Mesendoderm (in vitro differentiated cells): ENCODE measurements around the gene SUGT1.
"Not testable (repeated sequence)": the region's sequence is repeated elsewhere in the genome, so short reads cannot be mapped to it uniquely, and the experiment has no call there.

Source experiments
- DNase-seq: peaks from one replicate; pipeline ENCODE4 v3.0.0; 2013
- H2AK5ac ChIP-seq: 2 replicates; pipeline ENCODE4 v1.6.1; 2013; ENCODE audit warnings: low read length, inconsistent platforms
- H2BK120ac ChIP-seq: 2 replicates; pipeline ENCODE4 v1.6.1; 2013; ENCODE audit warnings: low read depth, mild to moderate bottlenecking, low read length, moderate library complexity, mixed read lengths
- H2BK15ac ChIP-seq: replicated peaks from 2 replicates; pipeline ENCODE4 v1.6.1; 2013; ENCODE audit warnings: low read depth, mild to moderate bottlenecking, moderate library complexity
- H2BK5ac ChIP-seq: 2 replicates; pipeline ENCODE4 v1.6.1; 2013; ENCODE audit warnings: low read length, inconsistent platforms
- H3K18ac ChIP-seq: 2 replicates; pipeline ENCODE4 v1.6.1; 2013; ENCODE audit warnings: mild to moderate bottlenecking, low read length, mixed read lengths
- H3K23ac ChIP-seq: one replicate; pipeline ENCODE4 v1.6.1; 2013; ENCODE audit warnings: low read length
- H3K27ac ChIP-seq: 2 replicates; pipeline ENCODE4 v1.5.1; 2013; ENCODE audit warnings: low read depth, mild to moderate bottlenecking, inconsistent platforms, low read length, moderate library complexity
- H3K27me3 ChIP-seq: 2 replicates; pipeline ENCODE4 v1.6.1; 2013; ENCODE audit warnings: low read length, control low read depth, mild to moderate bottlenecking, inconsistent platforms; ENCODE audit not compliant: insufficient read depth, poor library complexity
- H3K36me3 ChIP-seq: 2 replicates; pipeline ENCODE4 v1.6.1; 2013; ENCODE audit warnings: low read length, inconsistent platforms; ENCODE audit not compliant: control insufficient read depth, insufficient read depth
- H3K4ac ChIP-seq: one replicate; pipeline ENCODE4 v1.6.1; 2013; ENCODE audit warnings: low read depth, mild to moderate bottlenecking, low read length, moderate library complexity
- H3K4me1 ChIP-seq: 2 replicates; pipeline ENCODE4 v1.6.1; 2013; ENCODE audit warnings: low read depth, low read length, inconsistent platforms; ENCODE audit not compliant: control insufficient read depth
- H3K4me2 ChIP-seq: 2 replicates; pipeline ENCODE4 v1.6.1; 2013; ENCODE audit warnings: low read length
- H3K4me3 ChIP-seq: 2 replicates; pipeline ENCODE4 v1.5.1; 2013; ENCODE audit warnings: mild to moderate bottlenecking, low read length
- H3K56ac ChIP-seq: one replicate; pipeline ENCODE4 v1.6.1; 2013; ENCODE audit warnings: low read length
- H3K79me1 ChIP-seq: 2 replicates; pipeline ENCODE4 v1.6.1; 2013; ENCODE audit warnings: low read length, inconsistent platforms
- H3K79me2 ChIP-seq: 2 replicates; pipeline ENCODE4 v1.6.1; 2013; ENCODE audit warnings: mild to moderate bottlenecking, low read length; ENCODE audit not compliant: control insufficient read depth, insufficient read depth
- H3K9ac ChIP-seq: 2 replicates; pipeline ENCODE4 v1.6.1; 2013; ENCODE audit warnings: low read length, inconsistent platforms
- H4K5ac ChIP-seq: one replicate; pipeline ENCODE4 v1.6.1; 2013; ENCODE audit warnings: low read length
- H4K8ac ChIP-seq: one replicate; pipeline ENCODE4 v1.6.1; 2013; ENCODE audit warnings: low read depth, mild to moderate bottlenecking, control low read depth, low read length, moderate library complexity
- WGBS: extraction: QIAGEN DNeasy Blood & Tissue Kit; methylation state at CpG from one replicate; pipeline ENCODE4 v1.1.7; 2013; ENCODE audit warnings: low lambda C conversion rate, missing lambda C conversion rate; ENCODE audit not compliant: insufficient coverage; ENCODE audit errors: extremely low coverage; 5-methylcytosine and 5-hydroxymethylcytosine counted together

SUGT1 gene

DNA sequence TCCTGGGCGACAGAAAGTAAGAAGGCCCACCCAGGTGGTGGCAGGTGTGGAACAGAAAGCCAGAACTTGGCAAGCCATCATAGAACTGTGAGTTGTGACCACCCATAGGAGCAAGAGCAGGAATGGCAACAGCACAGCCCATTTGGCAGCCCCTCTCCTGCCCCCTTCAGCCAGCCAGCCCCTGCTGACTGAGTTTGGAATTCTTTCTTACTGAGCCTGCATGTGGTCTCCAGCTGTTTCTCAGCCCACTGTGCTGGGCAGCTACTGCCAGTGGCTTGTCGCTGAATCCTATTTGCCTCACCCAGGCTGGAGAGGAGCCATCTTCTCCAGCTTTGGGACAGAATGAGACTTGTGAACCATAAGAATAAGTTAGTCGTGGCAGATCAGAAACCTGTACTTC, 58.6 kb downstream of the SUGT1 start:
- H3K27me3 ChIP-seq, result no peaks in the 10 kb centered on the region
- H2BK5ac ChIP-seq, result no peak overlapping the region
- no peak overlapping the region for H2BK15ac ChIP-seq
- no peaks in the 10 kb centered on the region for H3K79me1 ChIP-seq
- no peak overlapping the region for H2AK5ac ChIP-seq
- H3K9ac ChIP-seq, result no peak overlapping the region
- H4K8ac ChIP-seq, result no peak overlapping the region
- peak; percentile 55 for DNase-seq
- H3K4me2 ChIP-seq, result no peak overlapping the region
- H3K4me3 ChIP-seq, result no peak overlapping the region
- H3K18ac ChIP-seq, result no peak overlapping the region
- no peak overlapping the region for H3K23ac ChIP-seq
- WGBS, result no CpG with 5 or more reads among the region's 3 CpGs
- no peak overlapping the region for H2BK120ac ChIP-seq
- H3K4ac ChIP-seq, result no peak overlapping the region
- H3K56ac ChIP-seq, result no peak overlapping the region
- no peak overlapping the region for H4K5ac ChIP-seq
- no peaks in the 10 kb centered on the region for H3K36me3 ChIP-seq
- no peaks in the 10 kb centered on the region for H3K4me1 ChIP-seq
- H3K79me2 ChIP-seq, result no peaks in the 10 kb centered on the region
- H3K27ac ChIP-seq, result no peak overlapping the region

DNA sequence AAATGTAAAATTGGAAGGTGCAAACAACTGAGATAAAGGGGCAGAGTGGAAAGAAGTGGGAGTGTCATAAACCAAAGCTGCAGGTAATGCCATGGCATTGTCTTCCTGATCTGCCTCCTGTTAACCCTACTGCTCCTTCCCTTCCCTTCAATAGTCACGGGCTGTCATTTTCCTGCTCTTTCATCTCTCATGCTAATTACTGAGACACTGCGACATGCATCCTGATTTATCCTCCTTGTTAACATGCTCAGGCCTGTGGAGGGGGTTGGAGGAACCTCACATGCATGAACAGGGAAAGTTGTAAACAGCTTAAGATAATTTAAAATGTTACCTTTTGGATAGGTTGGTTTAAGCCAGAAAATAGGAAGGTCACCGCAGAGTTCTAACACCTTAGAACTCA, 59.7 kb downstream of the SUGT1 start:
- no peaks in the 10 kb centered on the region for H3K27me3 ChIP-seq
- DNase-seq, result no peak
- H3K4me1 ChIP-seq, result no peaks in the 10 kb centered on the region
- no peak overlapping the region for H2BK15ac ChIP-seq
- no peak overlapping the region for H3K9ac ChIP-seq
- H3K36me3 ChIP-seq, result no peaks in the 10 kb centered on the region
- no peak overlapping the region for H2BK120ac ChIP-seq
- H3K79me1 ChIP-seq, result no peaks in the 10 kb centered on the region
- H2BK5ac ChIP-seq, result no peak overlapping the region
- H3K4me3 ChIP-seq, result no peak overlapping the region
- no peak overlapping the region for H4K5ac ChIP-seq
- no peak overlapping the region for H3K18ac ChIP-seq
- H3K4me2 ChIP-seq, result no peak overlapping the region
- no peak overlapping the region for H4K8ac ChIP-seq
- WGBS, result no CpG with 5 or more reads among the region's 3 CpGs
- H3K4ac ChIP-seq, result no peak overlapping the region
- no peak overlapping the region for H3K56ac ChIP-seq
- H3K79me2 ChIP-seq, result no peaks in the 10 kb centered on the region
- no peak overlapping the region for H3K23ac ChIP-seq
- H2AK5ac ChIP-seq, result no peak overlapping the region
- no peak overlapping the region for H3K27ac ChIP-seq

DNA sequence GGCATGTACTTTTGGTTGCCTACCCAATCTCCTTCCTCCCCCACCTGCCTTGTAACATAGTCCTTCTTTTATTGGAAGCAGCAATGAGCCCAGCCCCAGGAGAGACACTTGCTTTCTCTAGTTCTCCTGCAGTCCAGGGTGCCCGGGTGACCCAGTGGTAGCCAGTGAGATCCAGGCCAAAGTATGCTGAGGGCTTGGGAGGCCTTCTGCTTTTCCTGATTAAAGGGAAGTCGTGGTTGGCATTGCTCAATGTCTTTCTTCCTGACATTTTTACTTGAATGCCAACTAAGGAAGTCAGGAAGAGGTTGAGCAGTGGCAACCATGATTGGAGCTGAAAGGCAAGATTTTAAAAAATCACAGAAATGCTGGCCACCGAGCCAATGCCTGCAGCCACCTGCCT, 61.3 kb downstream of the SUGT1 start:
- H3K36me3 ChIP-seq, result no peaks in the 10 kb centered on the region
- no peak overlapping the region for H3K27ac ChIP-seq
- no peak overlapping the region for H3K23ac ChIP-seq
- H3K4me3 ChIP-seq, result no peak overlapping the region
- H2BK5ac ChIP-seq, result no peak overlapping the region
- H3K79me1 ChIP-seq, result no peaks in the 10 kb centered on the region
- H2BK15ac ChIP-seq, result no peak overlapping the region
- no peak overlapping the region for H2AK5ac ChIP-seq
- no peak overlapping the region for H3K18ac ChIP-seq
- no peak overlapping the region for H4K8ac ChIP-seq
- no peaks in the 10 kb centered on the region for H3K27me3 ChIP-seq
- DNase-seq, result no peak
- no peak overlapping the region for H3K9ac ChIP-seq
- no peaks in the 10 kb centered on the region for H3K79me2 ChIP-seq
- no peak overlapping the region for H3K4me2 ChIP-seq
- no peak overlapping the region for H4K5ac ChIP-seq
- no peak overlapping the region for H3K4ac ChIP-seq
- no peak overlapping the region for H2BK120ac ChIP-seq
- no peaks in the 10 kb centered on the region for H3K4me1 ChIP-seq
- H3K56ac ChIP-seq, result no peak overlapping the region
- no CpG with 5 or more reads among the region's 3 CpGs for WGBS

DNA sequence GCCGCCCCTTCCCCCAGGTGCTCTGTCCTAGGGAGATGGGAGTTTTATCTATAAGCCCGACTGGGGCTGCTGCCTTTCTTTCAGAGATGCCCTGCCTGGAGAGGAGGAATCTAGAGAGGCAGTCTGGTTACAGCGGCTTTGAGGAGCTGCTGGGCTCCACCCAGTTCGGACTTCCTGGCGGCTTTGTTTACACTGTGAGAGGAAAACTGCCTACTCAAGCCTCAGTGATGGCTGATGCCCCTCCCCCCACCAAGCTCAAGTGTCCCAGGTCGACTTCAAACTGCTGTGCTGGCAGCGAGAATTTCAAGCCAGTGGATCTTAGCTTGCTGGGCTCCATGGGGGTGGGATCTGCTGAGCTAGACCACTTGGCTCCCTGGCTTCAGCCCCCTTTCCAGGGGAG, 68.3 kb downstream of the SUGT1 start:
- not testable (repeated sequence) for H3K79me1 ChIP-seq, H2BK15ac ChIP-seq, H3K4ac ChIP-seq, H3K23ac ChIP-seq, H2AK5ac ChIP-seq, H3K4me3 ChIP-seq, H3K79me2 ChIP-seq, H2BK120ac ChIP-seq, H2BK5ac ChIP-seq, H3K9ac ChIP-seq, H3K4me2 ChIP-seq, H3K27ac ChIP-seq, H4K8ac ChIP-seq, H3K18ac ChIP-seq, H4K5ac ChIP-seq, H3K4me1 ChIP-seq, H3K36me3 ChIP-seq, H3K27me3 ChIP-seq, H3K56ac ChIP-seq
- DNase-seq, result peak; percentile 64
- no CpG with 5 or more reads among the region's 7 CpGs for WGBS

DNA sequence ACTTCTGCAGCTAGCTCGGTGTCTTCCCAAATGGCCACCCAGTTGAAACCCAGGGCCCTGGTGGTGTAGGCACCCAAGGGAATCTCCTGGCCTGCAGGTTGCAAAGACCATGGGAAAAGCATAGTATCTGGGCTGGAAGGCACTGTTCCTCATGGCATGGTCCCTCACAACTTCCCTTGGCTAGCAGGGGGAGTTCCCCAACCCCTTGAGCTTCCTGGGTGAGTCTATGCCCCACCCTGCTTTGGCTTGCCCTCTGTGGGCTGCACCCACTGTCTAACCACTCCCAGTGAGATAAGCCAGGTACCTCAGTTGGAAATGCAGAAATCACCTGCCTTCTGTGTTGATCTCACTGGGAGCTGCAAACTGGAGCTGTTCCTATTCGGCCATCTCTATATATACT, 68.7 kb downstream of the SUGT1 start:
- not testable (repeated sequence) for DNase-seq, H3K79me1 ChIP-seq, H2BK120ac ChIP-seq, H3K27me3 ChIP-seq, H4K8ac ChIP-seq, H3K4ac ChIP-seq, H3K9ac ChIP-seq, H2BK5ac ChIP-seq, H4K5ac ChIP-seq, H2BK15ac ChIP-seq, H3K27ac ChIP-seq, H3K4me3 ChIP-seq, H3K4me1 ChIP-seq, H2AK5ac ChIP-seq, H3K36me3 ChIP-seq, H3K56ac ChIP-seq, H3K18ac ChIP-seq, H3K79me2 ChIP-seq, H3K23ac ChIP-seq, H3K4me2 ChIP-seq
- WGBS, result no CpG with 5 or more reads among the region's 2 CpGs

DNA sequence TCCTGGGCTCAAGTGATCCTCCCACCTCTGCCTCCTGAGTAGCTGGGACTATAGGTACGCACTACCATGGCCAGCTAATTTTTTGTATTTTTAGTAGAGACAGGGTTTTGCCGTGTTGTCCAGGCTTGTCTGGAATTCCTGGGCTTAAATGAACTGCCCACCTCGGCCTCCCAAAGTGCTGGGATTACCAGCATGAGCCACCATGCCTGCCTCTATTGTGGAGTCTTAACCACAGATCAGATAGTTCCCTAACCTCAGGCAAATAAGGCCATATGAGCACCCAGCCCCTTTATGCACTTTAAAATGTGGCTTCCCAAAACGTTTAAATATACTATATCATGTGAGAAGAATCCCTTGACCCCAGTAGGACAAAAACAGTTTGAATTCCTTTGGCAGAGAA, 70.5 kb downstream of the SUGT1 start:
- H3K4me2 ChIP-seq, result no peak overlapping the region
- no peak overlapping the region for H2BK5ac ChIP-seq
- no peaks in the 10 kb centered on the region for H3K27me3 ChIP-seq
- no peak overlapping the region for H3K4me3 ChIP-seq
- H3K56ac ChIP-seq, result no peak overlapping the region
- no peak overlapping the region for H3K18ac ChIP-seq
- no CpG with 5 or more reads among the region's 4 CpGs for WGBS
- no peaks in the 10 kb centered on the region for H3K4me1 ChIP-seq
- H4K8ac ChIP-seq, result no peak overlapping the region
- no peaks in the 10 kb centered on the region for H3K36me3 ChIP-seq
- no peak overlapping the region for H4K5ac ChIP-seq
- no peak overlapping the region for H2AK5ac ChIP-seq
- H3K79me2 ChIP-seq, result no peaks in the 10 kb centered on the region
- H3K27ac ChIP-seq, result no peak overlapping the region
- no peak overlapping the region for H3K4ac ChIP-seq
- no peak overlapping the region for H3K9ac ChIP-seq
- no peak overlapping the region for H2BK15ac ChIP-seq
- H3K79me1 ChIP-seq, result no peaks in the 10 kb centered on the region
- no peak overlapping the region for H3K23ac ChIP-seq
- DNase-seq, result no peak
- H2BK120ac ChIP-seq, result no peak overlapping the region
